ENCODE results near the gene HYDIN. TPM values are rescaled to one million over a fixed set of nuclear protein-coding genes. Genes with fewer than 3 reads are reported as not detected.
A peak's percentile ranks its signal among the peaks of the same experiment; 100 is the strongest.
"Not testable (repeated sequence)": the region's sequence is repeated elsewhere in the genome, so short reads cannot be mapped to it uniquely, and the experiment has no call there.

HYDIN gene
- total and polyA plus RNA-seq, 7 experiments from 2014 or later = 0.13 to 0.89 (median 0.32) TPM; not detected in 4

DNA sequence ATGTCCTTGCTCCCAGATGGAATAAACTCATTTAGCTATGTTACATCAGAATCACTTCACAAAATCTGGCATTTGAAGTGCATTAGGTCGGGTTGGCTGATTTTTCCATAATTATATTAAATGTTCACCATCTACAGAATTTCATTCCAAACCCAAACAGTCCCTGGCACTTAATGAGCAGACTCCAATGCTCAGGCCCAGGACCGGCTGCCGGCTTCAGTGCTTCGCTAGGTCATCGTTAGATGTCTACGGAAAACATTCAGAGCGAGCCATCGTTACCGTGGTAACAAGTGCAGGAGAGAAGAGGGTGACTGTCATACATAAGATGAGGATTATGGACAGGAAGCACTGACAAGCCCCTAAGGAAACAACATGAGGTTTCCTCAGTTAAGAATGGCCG lies 215.1 kb downstream of the HYDIN start:
- H3K4me1 Mint-ChIP-seq; H3K4me1 ChIP-seq (ENCODE audit: control insufficient read depth in 2 of 2, insufficient read depth in 2 of 2, low read length in 2 of 2); H3K4me3 Mint-ChIP-seq; H3K4me3 ChIP-seq (ENCODE audit: low read length); H3K27me3 ChIP-seq (ENCODE audit: control insufficient read depth in 2 of 2, insufficient read depth in 2 of 2, low read length in 2 of 2); H3K36me3 ChIP-seq (ENCODE audit: control insufficient read depth in 2 of 3, insufficient read depth in 3 of 3, low read length in 3 of 3); ATAC-seq; H3K27ac ChIP-seq (ENCODE audit: low read depth, low read length); H3K9me3 Mint-ChIP-seq; intact Hi-C loops (cut with micrococcal nuclease); POLR2A ChIA-PET; H3K36me3 Mint-ChIP-seq; CTCF ChIA-PET; H3K27ac Mint-ChIP-seq; H3K27me3 Mint-ChIP-seq; H3K9me3 ChIP-seq (ENCODE audit: control insufficient read depth in 2 of 3, low read length in 3 of 3); DNase-seq: not testable (repeated sequence)

DNA sequence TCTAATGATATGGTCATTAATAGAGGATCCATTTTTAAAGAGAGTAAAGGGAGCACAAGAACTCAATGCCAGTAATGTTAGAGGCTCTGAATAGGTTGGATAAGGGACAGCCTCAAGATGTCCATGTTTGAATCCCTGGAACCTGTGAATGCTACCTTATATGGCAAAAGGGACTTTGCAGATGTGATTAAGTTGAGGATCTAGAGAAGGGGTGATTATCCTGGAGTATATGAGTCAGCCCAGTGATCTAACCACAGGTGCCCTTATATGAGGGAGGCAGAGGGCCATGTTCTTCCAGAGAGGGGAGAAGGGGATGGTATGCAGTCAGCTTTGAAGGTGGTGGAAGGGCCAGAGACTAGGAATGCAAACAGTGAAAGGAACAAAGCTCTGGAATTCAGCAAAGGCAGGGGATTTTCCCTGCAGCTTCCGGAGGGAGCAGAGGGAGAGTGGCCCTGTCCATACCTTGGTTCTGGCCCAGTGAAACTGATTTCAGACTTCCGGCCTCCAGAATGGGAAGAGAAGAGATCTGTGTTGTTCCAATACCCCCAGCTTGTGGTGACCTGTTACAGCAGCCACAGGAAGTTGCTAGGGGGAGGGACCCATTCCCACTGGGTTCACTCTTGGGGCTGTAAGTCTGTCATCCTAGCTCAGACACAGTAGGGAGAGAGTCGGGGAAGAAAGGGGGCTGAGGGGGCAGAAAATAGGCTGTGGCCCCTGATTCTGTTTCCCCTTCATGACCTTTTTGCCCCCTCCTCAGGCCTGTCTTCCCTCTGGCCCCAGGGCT lies 220.9 kb downstream of the HYDIN start:
- H3K27ac Mint-ChIP-seq; H3K4me1 Mint-ChIP-seq; H3K9me3 Mint-ChIP-seq; ATAC-seq; POLR2A ChIA-PET; H3K36me3 Mint-ChIP-seq; H3K36me3 ChIP-seq (ENCODE audit: control insufficient read depth in 2 of 3, insufficient read depth in 3 of 3, low read length in 3 of 3); DNase-seq; CTCF ChIA-PET; H3K27me3 Mint-ChIP-seq; H3K27me3 ChIP-seq (ENCODE audit: control insufficient read depth in 2 of 2, insufficient read depth in 2 of 2, low read length in 2 of 2); H3K4me3 ChIP-seq (ENCODE audit: low read length); H3K4me1 ChIP-seq (ENCODE audit: control insufficient read depth in 2 of 2, insufficient read depth in 2 of 2, low read length in 2 of 2); H3K9me3 ChIP-seq (ENCODE audit: control insufficient read depth in 2 of 3, low read length in 3 of 3); H3K27ac ChIP-seq (ENCODE audit: low read depth, low read length); intact Hi-C loops (cut with micrococcal nuclease); H3K4me3 Mint-ChIP-seq: not testable (repeated sequence)

DNA sequence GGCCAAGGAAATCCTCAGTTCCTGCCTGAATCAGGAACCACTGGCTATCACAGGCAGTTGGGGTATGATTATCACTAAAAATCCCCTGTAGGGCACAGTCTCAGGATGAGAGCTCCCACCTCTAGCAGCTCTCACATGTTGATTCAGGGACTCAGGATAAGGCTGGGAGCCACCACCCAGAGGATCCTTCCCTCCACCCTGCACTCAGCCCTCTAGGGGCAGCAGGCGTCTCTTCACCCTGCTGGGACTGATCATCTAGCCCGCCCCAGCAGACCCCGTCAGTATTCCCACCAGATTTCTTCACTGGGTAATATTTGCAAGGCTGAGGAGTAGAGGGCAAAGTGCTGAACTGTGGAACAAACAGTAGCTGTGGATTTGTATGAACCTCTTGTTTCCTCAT lies 224.0 kb downstream of the HYDIN start:
- H3K9me3 ChIP-seq (ENCODE audit: control insufficient read depth in 2 of 3, low read length in 3 of 3); H3K4me3 ChIP-seq (ENCODE audit: low read length); H3K27ac ChIP-seq (ENCODE audit: low read depth, low read length); H3K4me3 Mint-ChIP-seq; H3K4me1 Mint-ChIP-seq; H3K27me3 Mint-ChIP-seq; H3K27me3 ChIP-seq (ENCODE audit: control insufficient read depth in 2 of 2, insufficient read depth in 2 of 2, low read length in 2 of 2); H3K36me3 Mint-ChIP-seq; ATAC-seq; POLR2A ChIA-PET; H3K4me1 ChIP-seq (ENCODE audit: control insufficient read depth in 2 of 2, insufficient read depth in 2 of 2, low read length in 2 of 2); H3K9me3 Mint-ChIP-seq; H3K36me3 ChIP-seq (ENCODE audit: control insufficient read depth in 2 of 3, insufficient read depth in 3 of 3, low read length in 3 of 3); DNase-seq; H3K27ac Mint-ChIP-seq; intact Hi-C loops (cut with micrococcal nuclease); CTCF ChIA-PET: not testable (repeated sequence)

DNA sequence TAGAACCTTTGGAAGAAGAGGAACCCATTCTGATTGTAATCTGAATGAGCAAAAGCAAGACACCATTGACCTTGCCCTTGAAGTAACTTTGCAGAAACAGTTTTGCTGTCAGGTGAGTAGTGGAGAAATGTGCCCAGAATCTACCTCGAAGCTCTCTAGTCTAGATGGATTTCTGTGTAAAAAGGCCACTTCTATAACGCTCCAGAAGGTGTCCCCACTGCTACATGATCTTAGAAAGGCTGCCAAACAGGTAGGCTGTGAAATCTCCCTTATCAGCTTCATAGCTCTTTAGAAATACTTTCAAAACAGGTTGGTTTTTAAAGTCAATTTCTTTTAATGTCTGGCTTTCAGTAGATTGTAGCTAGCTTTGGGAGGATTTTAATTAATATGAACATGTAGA lies 230.8 kb downstream of the HYDIN start:
- H3K27ac Mint-ChIP-seq; H3K9me3 Mint-ChIP-seq; H3K36me3 Mint-ChIP-seq; H3K36me3 ChIP-seq (ENCODE audit: control insufficient read depth in 2 of 3, insufficient read depth in 3 of 3, low read length in 3 of 3); CTCF ChIA-PET; H3K4me1 Mint-ChIP-seq; H3K4me3 ChIP-seq (ENCODE audit: low read length); intact Hi-C loops (cut with micrococcal nuclease); H3K27me3 ChIP-seq (ENCODE audit: control insufficient read depth in 2 of 2, insufficient read depth in 2 of 2, low read length in 2 of 2); POLR2A ChIA-PET; ATAC-seq; H3K9me3 ChIP-seq (ENCODE audit: control insufficient read depth in 2 of 3, low read length in 3 of 3); H3K4me1 ChIP-seq (ENCODE audit: control insufficient read depth in 2 of 2, insufficient read depth in 2 of 2, low read length in 2 of 2); H3K27me3 Mint-ChIP-seq; H3K27ac ChIP-seq (ENCODE audit: low read depth, low read length); H3K4me3 Mint-ChIP-seq: not testable (repeated sequence)
- DNase-seq = peak in 2 of 9 donors; percentile 0 to 11

DNA sequence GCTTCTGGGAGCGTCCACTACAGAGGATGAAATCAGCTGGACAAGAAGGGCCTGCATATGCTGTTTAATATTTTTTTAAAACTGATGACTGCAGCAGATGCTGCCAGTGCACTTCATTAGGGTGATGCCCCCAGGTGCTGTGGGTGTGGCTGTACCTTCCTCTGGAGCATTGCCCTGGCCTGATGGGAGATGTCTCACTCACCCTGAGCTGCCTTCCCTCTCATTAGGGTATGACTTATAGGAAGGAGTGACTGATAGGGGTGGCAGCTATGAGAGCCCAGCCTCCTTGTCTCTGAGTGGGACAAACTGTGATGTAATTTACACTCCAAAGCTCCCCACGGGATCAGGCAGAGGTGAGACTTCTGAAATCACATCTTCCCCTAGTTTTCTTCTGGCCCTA lies 234.7 kb downstream of the HYDIN start:
- H3K36me3 ChIP-seq (ENCODE audit: control insufficient read depth in 2 of 3, insufficient read depth in 3 of 3, low read length in 3 of 3); CTCF ChIA-PET; intact Hi-C loops (cut with micrococcal nuclease); H3K27me3 ChIP-seq (ENCODE audit: control insufficient read depth in 2 of 2, insufficient read depth in 2 of 2, low read length in 2 of 2); H3K9me3 ChIP-seq (ENCODE audit: control insufficient read depth in 2 of 3, low read length in 3 of 3); POLR2A ChIA-PET; H3K4me3 Mint-ChIP-seq; ATAC-seq; H3K9me3 Mint-ChIP-seq; H3K27ac Mint-ChIP-seq; H3K4me1 ChIP-seq (ENCODE audit: control insufficient read depth in 2 of 2, insufficient read depth in 2 of 2, low read length in 2 of 2); H3K27me3 Mint-ChIP-seq; H3K27ac ChIP-seq (ENCODE audit: low read depth, low read length); H3K4me3 ChIP-seq (ENCODE audit: low read length); DNase-seq; H3K4me1 Mint-ChIP-seq; H3K36me3 Mint-ChIP-seq: not testable (repeated sequence)

DNA sequence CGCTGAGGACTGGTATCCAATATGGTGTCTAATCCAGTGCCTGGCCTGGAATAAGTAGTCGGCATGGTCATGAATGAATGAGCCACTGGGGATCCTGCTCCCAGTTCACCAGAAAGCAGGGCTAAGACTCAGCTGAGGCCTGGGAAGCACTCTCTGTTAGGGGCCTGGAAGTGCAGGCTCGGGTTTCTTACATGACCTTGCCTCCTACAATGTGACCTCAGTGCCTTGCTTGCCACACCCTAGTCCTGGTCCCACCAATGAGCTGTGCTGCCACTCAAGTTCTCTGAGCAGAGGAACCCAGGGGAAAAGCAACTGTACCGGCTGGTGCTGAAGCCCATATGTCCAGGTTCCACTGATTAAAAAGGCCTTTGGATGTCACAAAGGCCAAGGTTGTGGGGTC lies 238.0 kb downstream of the HYDIN start:
- not testable (repeated sequence) for H3K4me1 Mint-ChIP-seq

DNA sequence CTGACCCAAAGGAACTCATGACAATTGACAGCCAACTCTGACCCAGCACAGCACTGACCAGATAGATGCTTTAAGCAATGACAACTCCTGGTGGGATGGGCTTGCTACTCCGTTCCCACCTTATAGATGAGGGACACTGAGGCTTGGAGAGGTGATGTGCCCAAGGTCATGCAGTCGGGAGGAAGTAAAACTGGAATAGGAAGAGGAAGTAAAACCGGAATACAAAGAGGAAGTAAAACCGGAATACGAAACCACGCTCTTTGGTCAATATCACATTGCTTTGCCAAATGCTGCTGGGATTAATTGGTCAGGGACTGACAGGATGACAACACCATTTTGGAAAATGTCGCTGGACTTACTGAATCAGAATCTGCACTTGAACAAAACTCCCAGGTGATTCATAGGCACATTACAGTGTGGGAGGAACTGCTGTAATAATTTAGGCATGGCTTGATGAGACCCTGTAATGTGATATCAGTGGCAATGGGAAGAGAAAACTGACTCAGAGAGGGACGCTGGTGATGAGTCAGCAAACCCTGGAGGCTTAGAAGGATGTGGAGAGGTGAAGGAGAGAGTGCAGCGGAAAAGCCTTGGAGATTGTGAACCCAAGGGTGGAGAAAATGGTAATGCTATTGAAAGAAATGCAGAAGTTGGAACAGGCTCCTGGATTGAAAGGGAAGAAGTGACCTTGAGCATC lies 243.4 kb downstream of the HYDIN start:
- H3K4me3 Mint-ChIP-seq; DNase-seq; H3K27ac Mint-ChIP-seq; intact Hi-C loops (cut with micrococcal nuclease); H3K36me3 ChIP-seq (ENCODE audit: control insufficient read depth in 2 of 3, insufficient read depth in 3 of 3, low read length in 3 of 3); H3K27me3 Mint-ChIP-seq; H3K9me3 Mint-ChIP-seq; H3K4me3 ChIP-seq (ENCODE audit: low read length); H3K4me1 Mint-ChIP-seq; H3K9me3 ChIP-seq (ENCODE audit: control insufficient read depth in 2 of 3, low read length in 3 of 3); H3K4me1 ChIP-seq (ENCODE audit: control insufficient read depth in 2 of 2, insufficient read depth in 2 of 2, low read length in 2 of 2); CTCF ChIA-PET; H3K36me3 Mint-ChIP-seq; POLR2A ChIA-PET; H3K27ac ChIP-seq (ENCODE audit: low read depth, low read length); H3K27me3 ChIP-seq (ENCODE audit: control insufficient read depth in 2 of 2, insufficient read depth in 2 of 2, low read length in 2 of 2): not testable (repeated sequence)
- peak; percentile 32 for ATAC-seq

More for the DNA sequence above, 238.0 kb downstream of the HYDIN start:
- ATAC-seq; H3K4me1 ChIP-seq (ENCODE audit: control insufficient read depth in 2 of 2, insufficient read depth in 2 of 2, low read length in 2 of 2); H3K27me3 ChIP-seq (ENCODE audit: control insufficient read depth in 2 of 2, insufficient read depth in 2 of 2, low read length in 2 of 2); intact Hi-C loops (cut with micrococcal nuclease); DNase-seq; H3K27me3 Mint-ChIP-seq; H3K4me3 ChIP-seq (ENCODE audit: low read length); H3K27ac ChIP-seq (ENCODE audit: low read depth, low read length); H3K9me3 ChIP-seq (ENCODE audit: control insufficient read depth in 2 of 3, low read length in 3 of 3); H3K36me3 ChIP-seq (ENCODE audit: control insufficient read depth in 2 of 3, insufficient read depth in 3 of 3, low read length in 3 of 3); POLR2A ChIA-PET; CTCF ChIA-PET; H3K27ac Mint-ChIP-seq; H3K36me3 Mint-ChIP-seq; H3K4me3 Mint-ChIP-seq; H3K9me3 Mint-ChIP-seq: not testable (repeated sequence)

Data from naive thymus-derived CD4-positive, alpha-beta T cell (primary cell).